NCI-H2171 (cell line): ENCODE data around the gene SIGMAR1.

ENCODE experiments used
- DNase-seq: peaks from one replicate; lab custom pipeline; 2025; lab: John Stamatoyannopoulos, UW

The SIGMAR1 gene

DNA sequence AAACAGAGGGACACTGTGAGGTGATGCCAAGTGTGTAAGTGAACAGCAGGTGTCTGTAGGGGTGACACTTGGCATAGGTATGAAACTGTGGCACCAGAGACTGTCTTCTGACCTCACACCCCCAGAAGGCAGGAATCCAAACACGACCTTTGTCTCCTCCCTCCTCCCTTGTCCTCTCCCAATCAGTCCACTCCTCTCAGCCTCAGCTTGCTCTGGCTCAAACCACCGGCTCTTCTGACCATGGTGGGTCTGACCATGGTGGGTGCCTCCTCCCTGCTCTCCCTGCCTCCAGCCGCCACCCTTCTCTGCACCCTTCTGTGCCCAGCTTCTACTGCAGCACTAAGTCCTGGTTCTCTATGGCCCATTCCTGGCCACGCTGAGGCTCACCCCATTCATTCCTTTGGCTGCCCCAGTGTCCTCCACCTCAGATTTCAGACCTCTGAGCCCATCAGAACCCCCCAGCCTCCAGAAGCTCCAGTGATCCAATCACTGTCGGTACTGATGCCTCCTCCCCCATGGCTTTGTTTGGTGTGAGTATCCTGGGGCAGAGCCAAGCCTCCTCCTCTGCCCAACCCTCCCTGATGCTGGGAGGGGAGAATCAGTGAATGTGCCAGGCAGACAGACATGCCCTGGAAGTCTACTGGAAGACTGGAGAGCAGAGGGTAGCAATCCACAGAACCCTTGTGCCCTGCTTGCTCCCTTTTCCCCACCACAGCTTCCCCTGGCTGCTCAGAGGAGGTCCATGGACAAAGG, 7.0 kb downstream of the SIGMAR1 start:
- DNase-seq: no peak

GRCh38 chr9:34629491-34629808, 8.1 kb downstream of the SIGMAR1 start:
- DNase-seq: no peak

DNA sequence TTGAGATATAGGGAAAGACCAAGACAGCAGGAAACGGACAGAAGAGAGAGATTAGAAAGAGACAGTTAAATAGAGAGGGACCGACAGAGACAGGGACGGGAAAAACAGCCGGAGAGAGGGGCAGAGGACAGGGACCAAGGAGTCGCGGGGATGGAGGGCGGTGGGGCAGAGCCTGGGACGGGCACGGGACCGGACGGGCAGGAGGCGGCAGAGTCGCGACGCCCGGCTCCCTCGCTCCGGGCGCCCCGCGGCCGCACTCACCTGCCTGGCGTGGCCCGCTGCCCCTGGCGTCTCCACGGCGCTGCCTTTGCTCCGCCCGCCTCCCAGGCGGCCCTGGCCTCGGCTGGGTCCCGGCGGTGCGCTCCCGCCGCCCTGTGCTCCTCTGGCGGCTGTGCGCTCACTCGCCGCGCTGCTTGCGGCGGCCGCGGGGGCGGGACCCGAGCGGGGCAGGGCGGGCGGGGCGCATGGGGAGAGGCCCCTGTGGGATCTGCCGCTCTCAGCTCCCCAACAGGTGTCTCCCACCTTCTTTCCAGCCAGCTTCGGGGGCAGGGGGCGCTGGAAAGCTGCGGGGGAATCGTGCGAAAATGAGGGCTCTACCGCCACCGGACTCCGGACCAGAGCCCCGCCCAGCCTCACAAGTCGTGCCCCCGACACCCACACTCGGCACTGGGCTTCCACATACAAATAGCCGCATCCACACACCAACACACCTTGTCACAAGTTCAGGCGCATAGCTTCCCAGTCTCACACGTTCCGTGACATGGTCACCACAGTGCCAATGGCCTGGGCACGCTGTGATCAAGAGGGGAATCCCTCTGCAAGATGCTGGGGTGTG, 8.7 kb downstream of the SIGMAR1 start, which contains the start of gene ARID3C:
Gene ARID3C (minus strand): TSS at position 411 of the 835 bp plus-strand sequence. CDS start 1,052 bp downstream, outside the sequence.
- DNase-seq: no peak

DNA sequence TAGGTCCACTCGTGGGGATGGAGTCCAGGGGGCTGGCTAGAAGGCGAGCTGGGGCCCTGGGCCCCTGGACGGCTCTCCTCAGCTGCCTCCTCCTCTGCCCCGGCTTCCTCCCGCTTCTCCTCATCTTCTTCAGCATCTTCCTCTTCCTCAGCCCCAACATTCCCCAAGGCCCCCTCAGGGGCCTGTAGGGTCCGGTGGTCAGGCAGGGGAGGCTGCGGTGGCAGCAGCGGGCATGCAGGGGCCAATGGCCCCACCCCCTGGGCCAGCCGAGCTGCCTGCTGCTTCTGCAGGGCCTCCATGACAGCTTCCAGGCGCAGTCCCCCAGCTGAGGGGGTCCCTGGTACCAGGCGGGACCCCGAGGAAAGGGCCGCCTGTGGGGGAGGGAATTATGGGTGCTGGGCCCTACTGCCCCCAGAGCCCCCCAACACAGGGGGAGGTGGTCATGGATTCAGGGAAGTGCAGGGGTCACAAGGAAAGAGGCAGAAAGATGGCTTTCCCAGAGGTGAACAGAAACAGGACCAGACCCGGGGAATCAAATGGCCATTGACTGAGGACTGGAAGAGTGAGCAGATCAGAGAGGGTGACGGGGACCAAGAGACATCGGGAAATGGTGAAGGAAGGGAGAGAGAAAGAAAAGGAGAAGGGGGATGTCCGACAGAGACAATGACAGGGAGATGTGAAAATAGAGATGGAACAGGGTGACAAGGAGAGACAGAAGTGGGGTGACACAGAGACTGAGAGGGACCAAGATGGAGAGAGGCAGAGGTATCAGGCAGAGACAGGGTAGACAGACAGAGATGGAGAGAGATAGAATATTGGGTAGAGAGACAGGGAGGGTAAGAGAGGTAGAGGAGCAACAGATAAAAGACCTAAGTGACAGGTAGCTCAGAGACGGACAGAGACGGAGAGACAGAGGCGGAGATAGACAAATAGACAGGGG, 9.6 kb downstream of the SIGMAR1 start:
- DNase-seq: no peak

- DNase-seq: no peak
Observed at GRCh38 chr9:34625186-34625486, 12.5 kb downstream of the SIGMAR1 start.

DNA sequence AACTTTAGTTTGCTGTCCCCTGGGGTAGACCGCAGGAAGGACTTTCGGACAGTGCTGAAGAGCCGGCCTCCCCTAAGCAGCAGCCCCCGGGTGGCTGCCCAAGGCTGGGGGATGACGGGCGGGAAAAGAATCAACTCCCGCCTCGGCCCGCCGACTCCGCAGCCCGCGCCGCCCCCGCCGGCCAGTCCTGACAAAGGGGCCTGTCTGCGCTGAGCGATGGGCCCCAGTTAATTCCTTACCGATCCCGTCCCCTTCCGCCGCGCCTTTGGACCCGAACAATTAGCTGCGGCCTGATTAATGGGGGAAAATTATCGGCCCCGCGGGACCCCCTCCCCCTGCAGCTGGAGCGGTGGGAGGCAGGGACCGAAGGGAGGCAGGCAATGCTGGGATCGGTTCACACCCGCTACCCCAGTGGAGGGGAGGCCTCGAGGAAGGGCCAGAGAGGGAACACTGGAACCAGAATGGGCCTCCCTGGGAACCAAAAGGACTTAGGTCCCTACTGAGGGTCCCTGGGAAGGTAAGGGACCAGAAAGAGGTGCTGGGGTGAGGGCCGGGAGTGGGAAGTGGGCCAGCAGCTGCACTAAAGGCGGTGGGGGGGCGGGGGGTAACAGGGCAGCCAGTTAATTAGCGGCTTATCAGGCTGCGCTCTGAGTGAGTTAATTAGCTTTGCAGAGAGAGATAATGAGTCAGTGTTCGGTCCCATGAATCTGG, 13.0 kb downstream of the SIGMAR1 start:
- DNase-seq: no peak

- DNase-seq: no peak
Observed at GRCh38 chr9:34623374-34624235, 14.0 kb downstream of the SIGMAR1 start.

DNA sequence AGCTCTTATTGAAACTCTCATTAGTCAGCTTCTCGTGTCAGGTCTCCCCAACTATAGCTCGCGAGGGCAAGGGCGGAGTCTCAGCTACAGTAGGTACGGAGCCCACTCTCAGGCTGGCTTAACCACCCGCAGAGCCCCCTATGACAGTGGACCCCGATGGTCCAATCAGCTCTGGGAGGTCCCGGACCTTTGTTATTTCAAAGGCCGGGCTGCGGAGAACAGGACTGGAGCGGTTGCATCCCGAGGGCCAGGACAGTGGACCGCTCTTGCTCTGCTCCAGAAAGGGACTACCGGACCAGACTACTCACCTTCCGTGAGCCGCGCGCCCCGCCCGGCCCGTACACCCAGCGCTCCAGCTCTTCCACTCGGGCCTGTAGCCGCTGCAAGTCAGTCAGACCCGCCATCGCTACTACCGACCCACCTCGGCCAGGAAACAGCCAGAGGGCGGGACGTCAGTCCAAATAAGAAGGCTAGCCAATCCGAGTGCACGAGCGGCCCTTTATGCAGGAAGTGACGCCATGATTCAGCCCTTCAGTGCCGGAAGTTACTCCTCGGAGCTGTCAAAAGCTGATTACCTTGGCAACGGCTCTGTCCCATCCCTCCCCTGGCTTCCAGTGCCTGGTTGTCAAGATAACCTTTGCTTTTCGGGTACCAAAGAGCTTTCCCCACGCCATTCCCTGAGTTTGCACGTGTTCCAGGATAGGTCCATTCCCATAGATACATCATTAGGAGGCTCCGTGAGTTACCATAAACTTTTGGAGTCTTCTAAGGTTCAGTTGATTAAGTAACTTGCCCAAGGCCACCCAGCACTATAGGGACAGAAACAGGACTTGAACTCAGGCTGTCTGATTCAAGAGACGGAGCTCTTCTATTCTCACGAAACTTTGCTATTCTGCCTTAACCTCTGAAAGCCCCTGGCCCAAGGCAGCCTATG, 17.3 kb downstream of the SIGMAR1 start, which contains the start of gene DCTN3:
Gene DCTN3 (minus strand): TSS at position 435 of the 934 bp plus-strand sequence. CDS start 31 bp downstream, at position 404.
- DNase-seq: peak; percentile 80

- DNase-seq: no peak
Observed at GRCh38 chr9:34615132-34615531, 22.5 kb downstream of the SIGMAR1 start.

- peak; percentile 19 for DNase-seq
Observed at GRCh38 chr9:34612788-34613390, 24.7 kb downstream of the SIGMAR1 start.

DNA sequence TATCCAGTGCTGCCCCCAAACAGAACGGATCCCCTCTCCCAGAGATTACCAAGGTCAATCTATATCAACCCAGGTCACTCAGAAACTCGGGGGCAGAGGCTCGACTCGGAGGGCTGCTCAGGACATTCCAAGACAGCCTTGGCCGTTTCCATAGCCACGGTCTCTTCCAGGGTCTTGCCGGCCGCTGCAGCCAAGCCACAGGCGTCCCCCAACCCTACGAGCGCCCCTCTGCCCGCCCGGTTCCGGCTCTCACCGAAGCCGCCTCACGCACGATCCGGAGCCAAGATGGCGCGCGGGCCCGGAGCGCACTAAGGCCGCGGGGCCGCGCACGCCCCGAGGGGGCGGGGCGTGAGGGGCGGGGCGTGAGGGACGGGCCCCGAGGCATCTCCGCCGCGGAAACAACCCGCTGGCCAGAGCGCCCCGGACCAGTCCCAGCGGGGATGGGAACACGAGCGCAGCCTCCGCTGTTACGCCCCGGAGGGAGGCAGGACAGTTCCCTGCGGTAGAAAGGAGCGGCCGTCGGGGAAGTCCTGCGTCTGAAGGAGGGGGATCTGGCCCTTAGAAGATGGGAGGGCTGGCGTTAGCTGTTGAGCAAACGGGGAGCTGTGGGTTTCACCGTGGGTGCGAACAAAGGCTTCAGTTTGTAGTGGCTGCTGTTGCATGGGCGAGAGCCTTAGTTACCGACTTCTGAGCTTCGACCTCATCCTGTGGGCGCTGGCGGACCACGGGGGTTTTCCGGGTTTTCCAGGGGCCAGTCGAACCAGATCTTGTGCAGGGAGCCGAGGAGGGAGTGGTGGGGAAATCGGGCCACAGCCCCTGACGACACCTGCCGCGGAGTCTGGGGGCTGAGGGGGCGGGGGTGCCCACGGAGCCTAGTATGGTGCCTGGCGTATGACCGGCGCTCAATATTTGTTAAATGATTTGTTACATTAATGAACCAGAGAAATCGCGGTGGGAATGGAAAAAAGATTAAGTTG, 25.5 kb downstream of the SIGMAR1 start, which contains the start of gene RPP25L:
Gene RPP25L (minus strand): TSS at position 287 of the 977 bp plus-strand sequence. CDS start 801 bp downstream, outside the sequence.
- peak; percentile 58 for DNase-seq

DNA sequence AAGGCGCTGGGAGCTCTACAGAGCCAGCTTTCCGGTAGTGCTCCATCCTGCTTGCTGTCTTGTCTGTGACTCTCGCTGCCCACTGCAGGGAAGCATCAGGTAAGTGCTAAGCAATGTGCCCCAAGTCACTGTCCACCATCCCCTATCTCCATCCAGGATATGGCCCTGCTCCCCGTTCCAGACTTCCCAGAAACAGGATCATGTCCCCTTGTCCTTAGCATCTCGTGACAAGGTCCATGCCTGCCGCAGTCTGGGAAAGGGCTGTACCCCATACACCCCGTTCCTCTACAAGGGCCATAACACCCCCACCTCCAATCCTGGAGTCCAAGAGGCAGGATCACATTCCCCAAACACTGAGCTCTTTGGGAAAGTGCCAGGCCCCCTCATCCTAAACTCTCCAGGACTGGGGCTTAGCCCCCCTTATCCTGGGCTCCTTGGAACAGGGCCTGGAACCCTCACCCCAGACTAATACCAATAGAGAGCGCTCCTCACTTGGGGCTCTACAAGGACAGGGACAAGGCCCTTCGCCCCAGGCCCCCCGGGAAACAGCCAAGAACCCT, 26.3 kb downstream of the SIGMAR1 start:
- no peak for DNase-seq

DNA sequence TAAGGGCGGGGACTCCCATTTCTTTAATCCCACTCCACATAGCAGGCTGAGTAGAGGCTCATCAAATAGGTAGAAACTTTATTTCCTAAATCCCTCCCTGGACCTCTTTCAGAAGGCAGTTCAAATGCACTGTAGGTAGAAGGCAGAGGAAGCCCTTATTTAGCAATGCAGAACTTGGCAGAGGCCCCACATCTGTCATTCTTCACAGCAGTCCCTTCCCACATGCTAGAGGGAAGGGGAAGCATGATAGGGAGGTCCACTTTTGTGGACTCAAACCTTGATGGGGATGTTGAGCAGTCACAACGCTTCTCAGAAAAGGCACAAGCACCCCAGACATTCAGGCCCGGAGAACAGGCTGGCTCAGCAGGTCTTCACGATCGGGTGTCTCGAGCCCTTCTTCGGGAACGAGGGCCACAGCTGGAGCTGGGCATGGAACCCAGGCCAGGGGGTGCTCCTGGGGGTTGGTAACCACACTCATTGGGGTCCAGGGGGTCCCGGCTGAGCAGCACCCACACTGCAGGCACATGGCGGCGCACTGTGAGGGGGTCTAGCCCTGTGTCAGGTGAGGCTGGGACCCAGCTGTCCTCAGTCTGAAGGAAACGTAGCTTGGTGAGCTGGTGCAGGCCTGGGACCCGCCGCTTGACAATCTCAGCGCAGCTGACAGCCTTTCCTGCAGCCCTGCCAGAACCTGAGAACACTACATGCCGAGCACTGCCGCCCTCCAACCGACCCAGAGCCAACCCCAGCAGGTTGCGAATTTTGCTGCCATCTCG, 27.0 kb downstream of the SIGMAR1 start:
- DNase-seq: no peak

DNA sequence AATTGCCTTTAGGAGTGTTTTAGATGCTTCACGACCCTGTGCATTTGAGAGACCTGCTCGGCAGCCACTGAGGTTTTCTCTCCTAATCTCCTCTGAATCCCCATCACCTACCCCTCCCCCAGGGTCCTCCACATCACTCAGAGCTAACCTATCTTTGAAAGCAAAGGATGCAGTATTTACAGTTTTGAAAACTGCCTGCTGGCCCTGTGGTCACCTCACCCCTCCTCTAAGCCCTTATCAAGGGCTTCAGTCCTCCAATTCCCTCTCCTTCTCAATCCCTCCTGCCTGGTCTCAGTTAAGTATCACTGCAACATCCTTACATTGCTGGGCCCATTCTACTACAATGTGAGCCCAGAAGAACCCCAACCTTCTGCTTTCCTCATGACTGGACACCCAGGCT, 30.3 kb downstream of the SIGMAR1 start:
- no peak for DNase-seq

DNA sequence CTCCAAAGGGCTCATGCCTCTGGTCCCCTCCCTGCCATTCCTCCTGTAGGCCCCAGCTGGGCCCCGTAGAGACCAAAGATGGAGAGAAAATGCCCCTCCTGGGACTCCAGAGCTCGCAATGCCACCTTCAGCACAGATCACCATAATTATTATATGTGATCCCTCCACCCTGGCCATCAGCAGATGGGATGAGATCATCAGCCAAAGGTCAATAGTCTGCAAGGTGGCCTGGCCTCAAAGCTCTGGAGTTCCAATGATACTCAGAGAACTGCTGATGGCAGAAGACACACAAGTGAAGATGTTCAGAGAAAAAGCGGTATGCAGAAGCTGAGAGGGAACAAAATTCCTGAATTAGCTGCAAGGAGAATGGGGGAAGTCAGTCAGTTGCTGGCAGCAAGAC, 30.7 kb downstream of the SIGMAR1 start:
- DNase-seq: no peak

GRCh38 chr9:34606190-34606589, 31.4 kb downstream of the SIGMAR1 start:
- DNase-seq: no peak
